ENCODE data around the gene FOXD2.
"Not testable (repeated sequence)": the region's sequence is repeated elsewhere in the genome, so short reads cannot be mapped to it uniquely, and the experiment has no call there.

FOXD2 gene

DNA sequence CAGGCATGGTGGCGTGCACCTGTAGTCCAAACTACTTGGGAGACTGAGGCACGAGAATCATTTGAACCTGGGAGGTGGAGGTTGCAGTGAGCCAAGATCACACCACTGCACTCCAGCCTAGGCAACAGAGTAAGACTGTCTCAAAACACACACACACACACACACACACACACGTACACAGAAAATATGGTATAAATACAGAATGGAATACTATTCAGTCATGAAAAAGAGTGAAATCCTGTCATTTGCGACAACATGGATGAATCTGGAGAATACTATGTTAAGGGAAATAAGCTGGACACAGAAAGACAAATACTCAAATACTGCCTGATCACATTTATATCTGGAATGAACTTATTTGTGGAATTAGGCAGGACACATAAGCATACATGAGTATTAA, 18.4 kb downstream of the FOXD2 start:
- DNase-seq (ENCODE audit: extremely low read depth, low read depth) = no peak

DNA sequence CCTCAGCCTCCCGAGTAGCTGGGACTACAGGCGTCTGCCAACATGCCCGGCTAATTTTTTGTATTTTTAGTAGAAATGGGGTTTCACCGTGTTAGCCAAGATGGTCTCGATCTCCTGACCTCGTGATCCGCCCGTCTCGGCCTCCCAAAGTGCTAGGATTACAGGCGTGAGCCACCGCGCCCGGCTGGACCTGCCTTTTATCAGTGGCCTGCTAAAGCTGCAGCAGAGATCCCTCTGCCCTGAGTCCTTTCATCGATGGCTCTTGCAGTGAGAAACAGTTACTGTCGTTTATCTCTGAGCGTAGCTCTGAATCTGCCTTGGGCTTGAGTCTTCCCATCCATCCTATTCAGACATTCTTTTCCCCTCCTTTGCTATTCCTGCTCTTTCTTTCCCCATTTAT, 19.7 kb downstream of the FOXD2 start:
- not testable (repeated sequence) for DNase-seq (ENCODE audit: extremely low read depth, low read depth)

More for the DNA sequence above, 18.4 kb downstream of the FOXD2 start:
- TF ChIP-seq CTCF (IDR thresholded peaks at IDR 0.05; ENCODE audit: low read depth, low read length) = no peak

DNA sequence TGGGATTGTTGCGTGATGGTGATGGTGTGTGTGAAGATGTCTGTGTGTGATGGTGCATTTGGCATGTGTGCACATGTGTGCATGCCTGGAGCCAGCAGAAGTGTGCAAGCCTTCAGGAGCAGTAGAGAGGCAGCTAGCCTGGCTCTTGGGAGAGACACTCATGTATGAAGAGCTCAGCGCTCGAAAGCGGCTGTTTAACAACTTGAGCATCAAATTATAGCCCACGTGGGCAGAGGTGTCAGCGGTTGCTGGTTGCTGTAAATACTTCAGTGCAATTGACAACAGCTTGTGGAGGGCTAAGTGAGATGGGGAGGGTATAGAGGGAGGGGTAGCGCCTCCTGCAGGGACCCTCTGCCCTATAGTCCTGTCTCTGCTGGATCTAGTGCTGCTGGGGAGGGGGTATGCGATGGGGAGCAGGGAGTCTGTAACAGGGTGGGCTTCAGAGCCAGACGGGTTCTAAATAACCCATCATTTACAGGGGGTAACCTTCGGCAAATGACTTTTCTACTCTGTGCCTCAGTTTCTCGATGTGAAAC, 21.5 kb downstream of the FOXD2 start:
- no peak for TF ChIP-seq CTCF (IDR thresholded peaks at IDR 0.05; ENCODE audit: low read depth, low read length)

GRCh38 chr1:47460040-47460439, 22.2 kb downstream of the FOXD2 start:
- DNase-seq (ENCODE audit: extremely low read depth, low read depth) = no peak
- TF ChIP-seq CTCF (IDR thresholded peaks at IDR 0.05; ENCODE audit: low read depth, low read length) = no peak

More for the DNA sequence above, 21.5 kb downstream of the FOXD2 start:
- DNase-seq (ENCODE audit: extremely low read depth, low read depth) = no peak

DNA sequence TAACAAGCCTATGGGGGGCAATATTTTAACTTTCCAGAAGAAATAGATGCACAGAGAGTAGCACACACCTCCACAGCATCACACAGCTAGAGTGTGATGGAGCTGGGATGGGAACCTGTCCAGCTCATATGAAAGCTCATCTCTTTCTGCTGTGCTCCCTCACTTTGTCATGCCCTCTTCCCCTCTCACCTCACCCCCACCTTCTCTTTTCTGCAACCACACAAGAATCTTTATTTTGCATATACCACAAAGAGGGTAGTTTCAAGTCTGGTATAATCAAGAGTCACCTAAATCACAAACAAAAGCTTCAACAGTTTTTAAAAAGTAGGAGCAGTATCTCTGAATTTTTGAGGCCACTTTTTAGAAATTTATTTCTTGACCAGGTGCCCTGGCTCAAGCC, 22.6 kb downstream of the FOXD2 start:
- no peak for TF ChIP-seq CTCF (IDR thresholded peaks at IDR 0.05; ENCODE audit: low read depth, low read length)
- no peak for DNase-seq (ENCODE audit: extremely low read depth, low read depth)

DNA sequence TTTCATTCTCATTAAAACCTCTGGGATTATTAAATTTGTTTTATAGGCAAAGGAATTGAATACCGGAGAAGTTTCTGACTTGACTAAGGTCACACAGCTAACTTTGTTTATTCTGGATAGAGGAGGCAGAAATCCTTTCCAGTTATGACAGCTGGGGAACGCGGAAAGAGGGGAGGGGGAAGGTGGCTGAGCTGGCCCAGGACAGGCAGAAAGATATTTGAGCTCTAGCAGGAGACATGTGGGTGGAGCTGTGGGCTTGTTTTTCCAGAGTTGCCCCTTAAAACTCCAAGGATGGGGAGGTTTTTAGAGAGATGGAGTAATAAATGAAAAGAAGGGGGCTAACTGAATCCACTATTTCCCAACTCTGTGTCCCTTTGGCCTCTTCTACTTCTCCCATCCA, 27.8 kb downstream of the FOXD2 start:
- no peak for DNase-seq (ENCODE audit: extremely low read depth, low read depth)

GRCh38 chr1:47468709-47469389, 31.0 kb downstream of the FOXD2 start:
- no peak for DNase-seq (ENCODE audit: extremely low read depth, low read depth)
- TF ChIP-seq CTCF (IDR thresholded peaks at IDR 0.05; ENCODE audit: low read depth, low read length) = no peak

More for the DNA sequence above, 27.8 kb downstream of the FOXD2 start:
- no peak for TF ChIP-seq CTCF (IDR thresholded peaks at IDR 0.05; ENCODE audit: low read depth, low read length)

- no peak for DNase-seq (ENCODE audit: extremely low read depth, low read depth)
- no peak for TF ChIP-seq CTCF (IDR thresholded peaks at IDR 0.05; ENCODE audit: low read depth, low read length)
Measured at GRCh38 chr1:47469390-47469759, 31.5 kb downstream of the FOXD2 start.
